Activated naive CD8-positive, alpha-beta T cell treated with anti-CD3 and anti-CD28 coated beads, Interleukin-2, amount 10 ng/mL, durations not matched to agents 7 days and 5 days (primary cell): Measurements from ENCODE around the gene WRAP73. TPM values are rescaled to one million over a fixed set of nuclear protein-coding genes. Genes with fewer than 3 reads are reported as not detected.

Experiments used
- ATAC-seq: fragments of 150-1000 bp; cut with Tn5 transposase; one replicate; pipeline ENCODE4 v1.10.0; 2021; ENCODE audit warnings: low read depth, moderate library complexity
- POLR2A ChIA-PET: fragments of 350-600 bp; sonication (Branson Sonifier 250); formaldehyde crosslinking; loops from one replicate; lab custom pipeline; 2021; ENCODE audit warnings: antibody characterized with exemption; lab: Charles Lee
- DNase-seq: peaks from one replicate; pipeline ENCODE4 v3.0.0; 2021
- H3K27ac Mint-ChIP-seq: one replicate; pipeline ENCODE4 v1.8.0; 2022; ENCODE audit warnings: mild to moderate bottlenecking, mixed read lengths
- H3K27me3 Mint-ChIP-seq: one replicate; pipeline ENCODE4 v1.8.0; 2022; ENCODE audit warnings: mild to moderate bottlenecking, moderate library complexity, mixed read lengths
- H3K36me3 Mint-ChIP-seq: one replicate; pipeline ENCODE4 v1.8.0; 2021; ENCODE audit warnings: mild to moderate bottlenecking, mixed read lengths
- H3K4me1 Mint-ChIP-seq: one replicate; pipeline ENCODE4 v1.8.0; 2021; ENCODE audit warnings: mixed read lengths
- H3K4me3 Mint-ChIP-seq: one replicate; pipeline ENCODE4 v1.8.0; 2022; ENCODE audit warnings: mild to moderate bottlenecking, moderate library complexity, mixed read lengths
- H3K9me3 Mint-ChIP-seq: one replicate; pipeline ENCODE4 v1.8.0; 2021; ENCODE audit warnings: mixed read lengths
- total RNA-seq, 2 experiments: library from RNA; stranded (reverse); gene quantifications; one replicate each; pipeline ENCODE4 v1.2.3, GENCODE V29; 2021

WRAP73 gene
- 10 to 100 TPM; 40.2 to 41.6 TPM for total RNA-seq

- H3K27ac Mint-ChIP-seq: no peak within 1 kb of the TSS
- no peaks in the 10 kb centered on the region for H3K9me3 Mint-ChIP-seq
- peak; percentile 87 for DNase-seq
- peaks cover 12% of the 10 kb centered on the region for H3K4me1 Mint-ChIP-seq
- peaks cover 3% of the 10 kb centered on the region for H3K36me3 Mint-ChIP-seq
- peaks cover 30% of the 10 kb centered on the region for H3K27me3 Mint-ChIP-seq
- peak; percentile 97 for ATAC-seq
- POLR2A ChIA-PET: interaction anchor here (1.0 kb wide), 2 partner anchors 27 to 1063 kb away, joined by 3 read pairs; partner anchors contain the start of gene PRXL2B
- H3K4me3 Mint-ChIP-seq: peak within 1 kb of the TSS; percentile 82
Measured at GRCh38 chr1:3649342-3650247, at the start of gene WRAP73. TSS of gene WRAP73 (minus strand) at chr1:3650103. CDS start at chr1:3649999, 104 bp downstream.

GRCh38 chr1:3699596-3699995 lies 49.7 kb upstream of the WRAP73 start:
- POLR2A ChIA-PET: no interaction called here
- Mint-ChIP-seq H3K9me3 (peaks cover 1% of the 10 kb centered on the region), H3K27me3 (peaks cover 7% of the 10 kb centered on the region), H3K27ac (no peak overlapping the region), H3K36me3 (no peaks in the 10 kb centered on the region), H3K4me1 (peaks cover 1% of the 10 kb centered on the region), H3K4me3 (no peak overlapping the region)
- DNase-seq: no peak
- ATAC-seq: no peak

GRCh38 chr1:3698660-3699408 lies 48.9 kb upstream of the WRAP73 start:
- H3K4me1 Mint-ChIP-seq: no peaks in the 10 kb centered on the region
- no peaks in the 10 kb centered on the region for H3K36me3 Mint-ChIP-seq
- peaks cover 7% of the 10 kb centered on the region for H3K27me3 Mint-ChIP-seq
- no peak overlapping the region for H3K4me3 Mint-ChIP-seq
- ATAC-seq (no peak), DNase-seq (no peak)
- peaks cover 1% of the 10 kb centered on the region for H3K9me3 Mint-ChIP-seq
- POLR2A ChIA-PET: no interaction called here
- H3K27ac Mint-ChIP-seq: no peak overlapping the region

GRCh38 chr1:3697810-3698209 lies 47.9 kb upstream of the WRAP73 start:
- peaks cover 1% of the 10 kb centered on the region for H3K9me3 Mint-ChIP-seq
- ATAC-seq (no peak), DNase-seq (no peak)
- H3K4me3 Mint-ChIP-seq: no peak overlapping the region
- H3K4me1 Mint-ChIP-seq: no peaks in the 10 kb centered on the region
- H3K36me3 Mint-ChIP-seq: no peaks in the 10 kb centered on the region
- POLR2A ChIA-PET: no interaction called here
- peaks cover 7% of the 10 kb centered on the region for H3K27me3 Mint-ChIP-seq
- no peak overlapping the region for H3K27ac Mint-ChIP-seq

- no peak for DNase-seq
- POLR2A ChIA-PET: no interaction called here
- Mint-ChIP-seq H3K9me3 (peaks cover 1% of the 10 kb centered on the region), H3K27me3 (peaks cover 7% of the 10 kb centered on the region), H3K27ac (no peak overlapping the region), H3K4me1 (no peaks in the 10 kb centered on the region), H3K36me3 (no peaks in the 10 kb centered on the region), H3K4me3 (no peak overlapping the region)
- no peak for ATAC-seq
Measured at GRCh38 chr1:3697104-3697503, 47.2 kb upstream of the WRAP73 start.

- peaks cover 7% of the 10 kb centered on the region for H3K27me3 Mint-ChIP-seq
- H3K27ac Mint-ChIP-seq: no peak overlapping the region
- peaks cover 1% of the 10 kb centered on the region for H3K9me3 Mint-ChIP-seq
- no peaks in the 10 kb centered on the region for H3K36me3 Mint-ChIP-seq
- H3K4me1 Mint-ChIP-seq: no peaks in the 10 kb centered on the region
- no peak for ATAC-seq
- no peak overlapping the region for H3K4me3 Mint-ChIP-seq
- no peak for DNase-seq
- POLR2A ChIA-PET: no interaction called here
Measured at GRCh38 chr1:3696689-3697088, 46.8 kb upstream of the WRAP73 start.

GRCh38 chr1:3695326-3696217 lies 45.7 kb upstream of the WRAP73 start:
- H3K27ac Mint-ChIP-seq: no peak overlapping the region
- H3K27me3 Mint-ChIP-seq: peaks cover 4% of the 10 kb centered on the region
- H3K4me1 Mint-ChIP-seq: no peaks in the 10 kb centered on the region
- H3K9me3 Mint-ChIP-seq: peaks cover 1% of the 10 kb centered on the region
- POLR2A ChIA-PET: no interaction called here
- DNase-seq: no peak
- H3K4me3 Mint-ChIP-seq: no peak overlapping the region
- ATAC-seq: peak; percentile 46
- H3K36me3 Mint-ChIP-seq: no peaks in the 10 kb centered on the region

- no peaks in the 10 kb centered on the region for H3K4me1 Mint-ChIP-seq
- POLR2A ChIA-PET: no interaction called here
- no peak overlapping the region for H3K27ac Mint-ChIP-seq
- H3K9me3 Mint-ChIP-seq: peaks cover 1% of the 10 kb centered on the region
- no peaks in the 10 kb centered on the region for H3K36me3 Mint-ChIP-seq
- DNase-seq (no peak), ATAC-seq (no peak)
- peaks cover 2% of the 10 kb centered on the region for H3K27me3 Mint-ChIP-seq
- no peak overlapping the region for H3K4me3 Mint-ChIP-seq
Measured at GRCh38 chr1:3693321-3693720, 43.4 kb upstream of the WRAP73 start.

GRCh38 chr1:3692598-3692997 lies 42.7 kb upstream of the WRAP73 start:
- peaks cover 2% of the 10 kb centered on the region for H3K27me3 Mint-ChIP-seq
- DNase-seq: no peak
- H3K4me3 Mint-ChIP-seq: no peak overlapping the region
- H3K36me3 Mint-ChIP-seq: no peaks in the 10 kb centered on the region
- no peaks in the 10 kb centered on the region for H3K4me1 Mint-ChIP-seq
- no peak for ATAC-seq
- no peak overlapping the region for H3K27ac Mint-ChIP-seq
- H3K9me3 Mint-ChIP-seq: peaks cover 1% of the 10 kb centered on the region
- POLR2A ChIA-PET: no interaction called here

- H3K27ac Mint-ChIP-seq: no peak overlapping the region
Measured at GRCh38 chr1:3691421-3692204, 41.7 kb upstream of the WRAP73 start.

GRCh38 chr1:3690282-3691065 lies 40.6 kb upstream of the WRAP73 start:
- H3K9me3 Mint-ChIP-seq: peaks cover 1% of the 10 kb centered on the region
- H3K27me3 Mint-ChIP-seq: no peaks in the 10 kb centered on the region
- H3K36me3 Mint-ChIP-seq: no peaks in the 10 kb centered on the region
- no peak for ATAC-seq
- H3K4me1 Mint-ChIP-seq: no peaks in the 10 kb centered on the region
- POLR2A ChIA-PET: no interaction called here
- no peak overlapping the region for H3K4me3 Mint-ChIP-seq
- no peak overlapping the region for H3K27ac Mint-ChIP-seq
- DNase-seq: no peak

More at GRCh38 chr1:3691421-3692204, 41.7 kb upstream of the WRAP73 start:
- POLR2A ChIA-PET: no interaction called here
- DNase-seq: no peak
- peaks cover 1% of the 10 kb centered on the region for H3K9me3 Mint-ChIP-seq
- H3K36me3 Mint-ChIP-seq: no peaks in the 10 kb centered on the region
- H3K4me3 Mint-ChIP-seq: no peak overlapping the region
- H3K27me3 Mint-ChIP-seq: no peaks in the 10 kb centered on the region
- H3K4me1 Mint-ChIP-seq: no peaks in the 10 kb centered on the region
- ATAC-seq: peak; percentile 24
